HEK293 (cell line): Measurements from ENCODE around the gene TRMT61A.
A peak's percentile ranks its signal among the peaks of the same experiment; 100 is the strongest.

Experiments
- ZBTB20 ChIP-seq: fragments of 450-650 bp; formaldehyde crosslinking; IDR thresholded peaks from 2 replicates; pipeline ENCODE4 v1.5.1; 2016; ENCODE audit warnings: missing biosample characterization, missing genetic modification characterization
- ZNF155 ChIP-seq: fragments of 450-650 bp; formaldehyde crosslinking; IDR thresholded peaks from 2 replicates; pipeline ENCODE4 v1.5.1; 2016; ENCODE audit warnings: missing biosample characterization, missing genetic modification characterization
- ZNF23 ChIP-seq: fragments of 450-650 bp; formaldehyde crosslinking; IDR thresholded peaks from 2 replicates; pipeline ENCODE4 v1.5.1; 2016; ENCODE audit warnings: missing biosample characterization, missing genetic modification characterization, borderline replicate concordance

DNA sequence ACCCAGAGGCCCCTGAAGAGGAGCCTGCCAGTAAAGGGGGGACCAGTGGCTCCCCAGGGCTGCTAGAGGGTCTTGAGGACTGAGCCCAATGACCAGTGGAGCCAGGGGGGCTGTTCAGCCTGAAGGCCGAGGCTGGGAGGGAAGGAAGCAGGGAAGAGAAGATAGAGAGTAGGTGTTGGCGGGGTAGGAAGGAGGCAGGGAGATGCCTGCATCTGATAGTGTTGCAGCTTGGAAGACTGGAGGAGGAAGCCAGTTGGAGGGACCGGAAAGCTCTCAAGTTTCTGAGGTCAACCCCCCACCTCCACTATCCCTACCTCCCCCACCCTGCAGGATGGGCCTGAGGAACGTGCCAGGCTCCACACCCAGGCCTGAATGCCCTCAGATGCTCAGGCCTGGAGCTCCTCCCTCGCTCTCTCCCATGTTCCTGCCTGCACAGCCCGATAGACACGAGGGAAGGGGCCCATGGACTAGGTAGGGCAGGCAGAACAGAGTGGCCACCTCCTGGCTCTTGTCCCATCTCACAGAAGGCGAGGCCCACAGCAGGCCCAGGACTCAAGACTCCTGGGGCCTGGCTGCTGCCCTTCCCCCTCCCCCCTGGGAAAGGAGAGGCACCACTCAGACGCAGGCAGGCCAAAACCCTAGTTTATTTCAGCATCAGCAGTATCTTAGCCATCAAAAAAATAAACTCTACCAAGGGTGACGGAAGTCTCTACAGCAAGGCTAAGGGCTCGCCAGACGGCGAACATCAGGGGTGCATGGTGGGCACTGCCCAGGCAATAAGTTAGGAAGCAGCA is 9.8 kb upstream of the TRMT61A start:
- peak; percentile 73; the same call in 1 of the 2 replicates for TF ChIP-seq ZBTB20 (tag by site-specific recombination)
- TF ChIP-seq ZNF23 (tag by site-specific recombination) = no peak
- no peak for TF ChIP-seq ZNF155
